Testis (tissue), 2 donors: ENCODE data around the gene HDAC7.

Source experiments
- CTCF ChIP-seq, 3 experiments: fragments of 450-650 bp in 2 of 3; fragments of 200-600 bp in 1 of 3; sonication (generic) in 1 of 3; IDR thresholded peaks; one replicate each; pipeline ENCODE4 v1.5.1; 2016 to 2019; ENCODE audit warnings: antibody characterized with exemption in 3 of 3, mild to moderate bottlenecking in 2 of 3, moderate library complexity in 1 of 3
- POLR2A ChIP-seq: fragments of 450-650 bp; IDR thresholded peaks from one replicate; pipeline ENCODE4 v1.6.1; 2017; ENCODE audit warnings: antibody characterized with exemption, mild to moderate bottlenecking, moderate library complexity

- TF ChIP-seq CTCF (IDR thresholded peaks at IDR 0.05) (no peak), POLR2A (no peak)
Measured at GRCh38 chr12:47791874-47792273, 27.8 kb downstream of the HDAC7 start.
